H1 (cell line): Measurements from ENCODE around the gene CS. TPM values are rescaled to one million over a fixed set of nuclear protein-coding genes. Genes with fewer than 3 reads are reported as not detected.

Source experiments
- CTCF ChIA-PET: fragments of 300-600 bp; sonication (Branson Sonifier 250); formaldehyde crosslinking; loops from one replicate; lab custom pipeline; 2021; ENCODE audit not compliant: partially characterized antibody; lab: Charles Lee
- POLR2A ChIA-PET: fragments of 300-600 bp; sonication (Branson Sonifier 250); formaldehyde crosslinking; loops from one replicate; lab custom pipeline; 2021; ENCODE audit warnings: inconsistent platforms; ENCODE audit not compliant: partially characterized antibody; lab: Charles Lee
- DNase-seq, 2 experiments: peaks; one replicate each; pipeline versions ENCODE4 v3.0.0 to v3.0.0-alpha.2; 2010 to 2022; ENCODE audit warnings: low spot score in 2 of 2, low read depth in 1 of 2, mixed read lengths in 1 of 2
- FAIRE-seq: peaks from 2 replicates; lab custom pipeline; 2011; peaks lifted over from hg19 to GRCh38; lab: Jason Lieb, UNC
- H2AFZ ChIP-seq: 2 replicates; pipeline ENCODE4 v1.8.1; 2012; ENCODE audit warnings: low read length, inconsistent platforms
- H2AK5ac ChIP-seq: 2 replicates; pipeline ENCODE4 v1.6.1; 2013; ENCODE audit warnings: low read depth, low read length
- H2BK120ac ChIP-seq: replicated peaks from 2 replicates; pipeline ENCODE3; 2013; ENCODE audit warnings: low read depth, low read length, inconsistent platforms
- H2BK12ac ChIP-seq: 2 replicates; pipeline ENCODE4 v1.6.1; 2013; ENCODE audit warnings: low read depth, low read length
- H2BK15ac ChIP-seq: 2 replicates; pipeline ENCODE4 v1.6.1; 2013; ENCODE audit warnings: low read length
- H2BK20ac ChIP-seq: 2 replicates; pipeline ENCODE4 v1.6.1; 2013; ENCODE audit warnings: low read length
- H2BK5ac ChIP-seq: 2 replicates; pipeline ENCODE4 v1.6.1; 2013; ENCODE audit warnings: low read depth, low read length
- H3K14ac ChIP-seq: 2 replicates; pipeline ENCODE4 v1.6.1; 2013; ENCODE audit warnings: inconsistent platforms; ENCODE audit not compliant: insufficient read length
- H3K18ac ChIP-seq: 2 replicates; pipeline ENCODE4 v1.6.1; 2013; ENCODE audit warnings: low read length; ENCODE audit errors: extremely low read depth
- H3K23ac ChIP-seq: 2 replicates; pipeline ENCODE4 v1.6.1; 2013; ENCODE audit warnings: inconsistent platforms; ENCODE audit not compliant: insufficient read length
- H3K23me2 ChIP-seq: 2 replicates; pipeline ENCODE4 v1.6.1; 2013; ENCODE audit warnings: low read depth, low read length
- H3K27ac ChIP-seq: 2 replicates; pipeline ENCODE4 v1.6.1; 2011; ENCODE audit warnings: low read depth, low read length, inconsistent platforms
- H3K27me3 ChIP-seq, 4 experiments: replicated peaks in 1 of 4; 1 replicate in 1 of 4; 2 replicates in 3 of 4; pipeline versions ENCODE4 v1.6.1 to v1.8.1; 2011 to 2013; ENCODE audit warnings: low read length in 3 of 4, mild to moderate bottlenecking in 3 of 4, inconsistent platforms in 2 of 4, mixed read lengths in 2 of 4, moderate library complexity in 1 of 4; ENCODE audit not compliant: control insufficient read depth in 3 of 4, insufficient read depth in 3 of 4; ENCODE audit errors: extremely low read depth in 1 of 4
- H3K36me3 ChIP-seq, 4 experiments: 2 replicates each; pipeline versions ENCODE4 v1.6.1 to v1.8.1; 2011 to 2013; ENCODE audit warnings: mild to moderate bottlenecking in 4 of 4, low read length in 3 of 4, moderate library complexity in 2 of 4, control low read depth in 1 of 4, inconsistent platforms in 1 of 4; ENCODE audit not compliant: insufficient read depth in 4 of 4, control insufficient read depth in 2 of 4
- H3K4ac ChIP-seq: replicated peaks from 2 replicates; pipeline ENCODE3; 2013; ENCODE audit warnings: low read length, low read depth, mixed read lengths, inconsistent platforms; ENCODE audit not compliant: insufficient read length
- H3K4me1 ChIP-seq, 4 experiments: replicated peaks in 1 of 4; 1 replicate in 1 of 4; 2 replicates in 3 of 4; pipeline versions ENCODE4 v1.6.1 to v1.8.1; 2011 to 2013; ENCODE audit warnings: low read length in 3 of 4, inconsistent platforms in 2 of 4, mixed read lengths in 1 of 4; ENCODE audit not compliant: insufficient read depth in 4 of 4, control insufficient read depth in 3 of 4
- H3K4me2 ChIP-seq, 2 experiments: 2 replicates each; pipeline versions ENCODE4 v1.6.1 to v1.8.1; 2011 to 2013; ENCODE audit warnings: low read depth in 2 of 2, low read length in 2 of 2, control low read depth in 1 of 2, inconsistent platforms in 1 of 2, mild to moderate bottlenecking in 1 of 2; ENCODE audit not compliant: insufficient read depth in 1 of 2
- H3K4me3 ChIP-seq, 4 experiments: fragments of 200-600, 300-600 bp in 1 of 4; sonication (generic), shearing (Covaris generic), sonication (Bioruptor Twin) in 1 of 4; 2 replicates each; pipeline versions ENCODE4 v1.5.1 to v1.8.1; 2011 to 2016; ENCODE audit warnings: low read length in 4 of 4, low read depth in 3 of 4, control low read depth in 2 of 4, inconsistent platforms in 2 of 4, mild to moderate bottlenecking in 2 of 4, mixed read lengths in 1 of 4, moderate library complexity in 1 of 4; ENCODE audit not compliant: insufficient read depth in 2 of 4; ENCODE audit errors: extremely low read depth in 1 of 4
- H3K56ac ChIP-seq: replicated peaks from 2 replicates; pipeline ENCODE3; 2013; ENCODE audit warnings: low read depth, mild to moderate bottlenecking, mixed read lengths, low read length, inconsistent platforms; ENCODE audit not compliant: insufficient read length
- H3K79me1 ChIP-seq: 2 replicates; pipeline ENCODE4 v1.6.1; 2013; ENCODE audit warnings: low read depth, low read length, control low read depth
- H3K79me2 ChIP-seq, 2 experiments: 2 replicates each; pipeline versions ENCODE4 v1.6.1 to v1.8.1; 2012 to 2013; ENCODE audit warnings: low read length in 2 of 2, mild to moderate bottlenecking in 2 of 2, inconsistent platforms in 1 of 2; ENCODE audit not compliant: insufficient read depth in 2 of 2, control insufficient read depth in 1 of 2
- H3K9ac ChIP-seq, 4 experiments: replicated peaks in 1 of 4; 1 replicate in 1 of 4; 2 replicates in 3 of 4; pipeline versions ENCODE4 v1.6.1 to v1.8.1; 2011 to 2013; ENCODE audit warnings: low read depth in 3 of 4, low read length in 3 of 4, control low read depth in 2 of 4, mild to moderate bottlenecking in 2 of 4, moderate library complexity in 2 of 4, inconsistent platforms in 1 of 4; ENCODE audit errors: extremely low read depth in 1 of 4
- H3K9me3 ChIP-seq, 2 experiments: 2 replicates each; pipeline versions ENCODE4 v1.6.1 to v1.8.1; 2012 to 2013; ENCODE audit warnings: mild to moderate bottlenecking in 2 of 2, moderate library complexity in 2 of 2, control low read depth in 1 of 2, inconsistent platforms in 1 of 2, low read depth in 1 of 2, low read length in 1 of 2, mixed read lengths in 1 of 2; ENCODE audit not compliant: insufficient read depth in 2 of 2
- H4K20me1 ChIP-seq, 2 experiments: replicated peaks in 1 of 2; 2 replicates each; pipeline versions ENCODE3 to v1.8.1; 2011 to 2013; ENCODE audit warnings: inconsistent platforms in 2 of 2, low read length in 2 of 2, mild to moderate bottlenecking in 1 of 2; ENCODE audit not compliant: insufficient read depth in 2 of 2, control insufficient read depth in 1 of 2
- H4K5ac ChIP-seq: 2 replicates; pipeline ENCODE4 v1.6.1; 2013; ENCODE audit warnings: low read length, low read depth, mixed read lengths, inconsistent platforms; ENCODE audit not compliant: insufficient read length
- H4K8ac ChIP-seq: 2 replicates; pipeline ENCODE4 v1.8.0; 2013; ENCODE audit warnings: mild to moderate bottlenecking, moderate library complexity, low read length, inconsistent platforms; ENCODE audit not compliant: insufficient read depth; ENCODE audit errors: extremely low read depth
- H4K91ac ChIP-seq: replicated peaks from 2 replicates; pipeline ENCODE3; 2013; ENCODE audit warnings: low read length, mixed read lengths, inconsistent platforms; ENCODE audit not compliant: insufficient read length
- BCL11A ChIP-seq, 2 experiments: IDR thresholded peaks; one replicate each; pipeline ENCODE4 v1.6.1; 2011; ENCODE audit warnings: low read depth in 2 of 2, low read length in 2 of 2, mild to moderate bottlenecking in 2 of 2
- CHD1 ChIP-seq: IDR thresholded peaks from 2 replicates; pipeline ENCODE4 v1.6.1; 2012; ENCODE audit warnings: low read depth, low read length, improper control_type of control experiment
- GABPA ChIP-seq: IDR thresholded peaks from 2 replicates; pipeline ENCODE4 v1.6.1; 2011; ENCODE audit warnings: mild to moderate bottlenecking, low read length, moderate library complexity, borderline replicate concordance; ENCODE audit not compliant: insufficient read depth
- WGBS, 2 experiments: shearing (Covaris generic) in 1 of 2; methylation state at CpG; one replicate each; pipeline versions ENCODE4 v1.1.6 to v1.1.7; 2013 to 2015; ENCODE audit warnings: low lambda C conversion rate in 2 of 2, mixed read lengths in 2 of 2, inconsistent platforms in 1 of 2, low coverage in 1 of 2, missing lambda C conversion rate in 1 of 2; ENCODE audit not compliant: insufficient replicate concordance in 2 of 2, insufficient coverage in 1 of 2, insufficient read length in 1 of 2; ENCODE audit errors: extremely low coverage in 1 of 2, missing lambda C conversion rate in 1 of 2; 5-methylcytosine and 5-hydroxymethylcytosine counted together
- polyA plus RNA-seq, 7 experiments: library from polyadenylated mRNA; depleted of rRNA in 3 of 7; stranded (reverse) in 5 of 7; unstranded in 2 of 7; fragments of >200 nt in 5 of 7; fragments of 200-250 nt in 2 of 7; gene quantifications; 1 replicate in 5 of 7; 2 replicates in 1 of 7; 4 replicates in 1 of 7; pipeline versions ENCODE4 v1.2.1 to v1.2.3, GENCODE V29; 2011 to 2013; ENCODE audit warnings: missing spikeins in 2 of 7, mixed read lengths in 2 of 7
- total RNA-seq: library from RNA; stranded (reverse); fragmentation: NEBNext Ultra II Directional; extraction: Animal tissue kit (Norgen Biotek cat#: 25700); gene quantifications from 2 replicates; pipeline ENCODE4 v1.2.1, GENCODE V29; 2021

CS gene
- total and polyA plus RNA-seq, 2 of the 8 experiments (the other 6 are each of a cell fraction or from before 2014, with no cell fraction given) = 96.6 to 238 TPM

DNA sequence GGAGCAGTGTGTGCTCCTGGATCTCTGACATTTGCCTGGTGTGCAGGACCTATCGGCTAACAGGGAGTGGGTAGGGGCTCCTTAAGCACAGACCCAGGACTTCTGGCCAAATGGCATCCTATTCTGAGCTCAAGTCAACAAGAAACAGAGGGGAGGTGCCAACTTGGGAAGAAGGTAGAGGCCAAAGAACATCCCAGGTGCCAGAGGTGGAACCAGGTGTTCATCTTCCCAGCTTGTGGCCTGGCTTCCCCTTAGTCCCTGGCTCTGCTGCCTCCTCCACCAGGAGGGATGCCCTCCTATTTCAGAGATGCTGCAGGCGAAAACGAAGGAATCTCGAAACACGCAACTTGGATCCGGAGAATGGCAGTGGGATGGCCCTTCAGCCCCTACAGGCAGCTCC lies 64.0 kb downstream of the CS start:
- Histone ChIP-seq H3K9ac (no peak overlapping the region), H2BK5ac (no peak overlapping the region), H2AK5ac (no peak overlapping the region), H3K27me3 (0 out of 7 replicates have a peak, but pooled peaks cover 0 to 2% (median 0%) of the 10 kb centered on the region in 4 experiments), H3K56ac (no peak overlapping the region), H3K14ac (no peak overlapping the region), H3K4me3 (no peak overlapping the region), H3K18ac (no peak overlapping the region), H3K27ac (no peak overlapping the region)
- no peak for FAIRE-seq
- 96% methylated on average over 6 of the region's 6 CpGs; no CpG with 5 or more reads in 1 of the 2 experiments for WGBS, 2 experiments
- no peak for TF ChIP-seq CHD1
- TF ChIP-seq GABPA = no peak
- no peak for TF ChIP-seq BCL11A (IDR thresholded peaks at IDR 0.05; ENCODE audit: low read depth in 2 of 2, low read length in 2 of 2)
- TF ChIP-seq, all 59 proteins: peak for 0
- Histone ChIP-seq H3K4ac (no peak overlapping the region), H3K9me3 (no peaks in the 10 kb centered on the region), H4K5ac (no peak overlapping the region), H3K36me3 (peaks cover 0 to 4% (median 2%) of the 10 kb centered on the region in 4 experiments; a peak in 2 of 8 replicates), H3K79me1 (no peaks in the 10 kb centered on the region), H3K79me2 (no peaks in the 10 kb centered on the region), H4K8ac (no peak overlapping the region), H3K4me2 (no peak overlapping the region), H4K91ac (no peak overlapping the region), H4K20me1 (peaks cover 0 to 3% of the 10 kb centered on the region in 2 experiments), H3K4me1 (peaks cover 0 to 4% (median 2%) of the 10 kb centered on the region in 4 experiments; a peak in 4 of 7 replicates), H2BK120ac (no peak overlapping the region), H2BK20ac (no peak overlapping the region), H3K23me2 (no peaks in the 10 kb centered on the region), H2BK12ac (no peak overlapping the region), H3K23ac (no peak overlapping the region), H2AFZ (no peak overlapping the region), H2BK15ac (no peak overlapping the region)
- no peak for DNase-seq
- CTCF ChIA-PET = interaction anchor here (0.9 to 3.1 kb wide), 9 partner anchors 9 to 46 kb away, joined by 3 to 22 read pairs (median 4); partner anchors contain the start of genes ANKRD52 and RNF41
- POLR2A ChIA-PET = interaction anchor here (1.0 to 8.6 kb wide), 14 partner anchors 8 to 157 kb away, joined by 3 to 65 read pairs (median 6); partner anchors contain the start of genes ANKRD52, COQ10A, ERBB3 and ESYT1
